Measurements from ENCODE around the gene AQP1.

GRCh38 chr7:30922596-30922995, 10.9 kb downstream of the AQP1 start:
- TF ChIP-seq CTCF (IDR thresholded peaks at IDR 0.05; ENCODE audit: poor library complexity, severe bottlenecking) (no peak), EZH2 (IDR thresholded peaks at IDR 0.05; ENCODE audit: borderline replicate concordance, insufficient read depth, low read length, poor library complexity, severe bottlenecking) (no peak), POLR2AphosphoS5 (IDR thresholded peaks at IDR 0.05) (no peak), TAF1 (IDR thresholded peaks at IDR 0.05; ENCODE audit: low read depth) (no peak), SMC3 (conservative IDR thresholded peaks at IDR 0.05; ENCODE audit: poor library complexity) (no peak), EP300 (conservative IDR thresholded peaks at IDR 0.05; ENCODE audit: poor library complexity, severe bottlenecking) (no peak)
